ENCODE results near the gene DHODH. TPM values are rescaled to one million over a fixed set of nuclear protein-coding genes. Genes with fewer than 3 reads are reported as not detected.
"Not testable (repeated sequence)": the region's sequence is repeated elsewhere in the genome, so short reads cannot be mapped to it uniquely, and the experiment has no call there.

The DHODH gene
- total RNA-seq, 1 experiment from 2014 or later, result 19.0 TPM

GRCh38 chr16:72054254-72054847 is 45.8 kb downstream of the DHODH start, which contains the start of gene HP:
Gene HP (plus strand): TSS chr16:72054505. CDS start chr16:72054653, 148 bp downstream.
- H3K4me1 Mint-ChIP-seq; H3K27ac Mint-ChIP-seq; H3K9me3 Mint-ChIP-seq; DNase-seq (ENCODE audit: low spot score); POLR2A ChIA-PET; H3K4me3 Mint-ChIP-seq; H3K36me3 Mint-ChIP-seq; ATAC-seq: not testable (repeated sequence)
- CTCF ChIA-PET, result interaction anchor here (1.1 kb wide), 1 partner anchor 12 kb away, joined by 6 read pairs; no protein-coding TSS in a partner anchor
- TF ChIP-seq GABPB1 (CRISPR knock-in tag; IDR thresholded peaks at IDR 0.05), result peak; percentile 58
- H3K27me3 Mint-ChIP-seq (ENCODE audit: low read depth), result peaks cover 13% of the 10 kb centered on the region

DNA sequence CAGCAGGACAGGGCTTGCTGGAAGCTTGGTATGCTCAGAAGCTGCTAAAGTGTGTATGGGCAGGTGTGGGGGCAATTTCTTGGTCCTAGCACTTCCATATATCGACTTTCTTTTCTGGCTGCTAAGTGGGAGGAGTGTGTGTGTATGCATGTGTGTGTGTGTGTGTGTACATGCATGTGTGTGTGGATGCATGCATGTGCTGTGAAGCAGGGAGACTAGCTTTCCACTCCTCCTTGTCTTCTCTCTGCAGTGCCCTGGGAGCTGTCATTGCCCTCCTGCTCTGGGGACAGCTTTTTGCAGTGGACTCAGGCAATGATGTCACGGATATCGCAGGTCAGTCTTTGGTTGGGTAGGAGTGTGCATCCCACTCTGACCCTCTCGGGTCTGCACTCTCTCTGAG is 47.4 kb downstream of the DHODH start:
- CTCF ChIA-PET, result no interaction called here
- ATAC-seq (no peak), DNase-seq (ENCODE audit: low spot score) (no peak)
- Mint-ChIP-seq H3K4me3 (no peak overlapping the region), H3K9me3 (no peaks in the 10 kb centered on the region), H3K4me1 (no peaks in the 10 kb centered on the region), H3K36me3 (no peaks in the 10 kb centered on the region), H3K27ac (no peak overlapping the region), H3K27me3 (ENCODE audit: low read depth) (peaks cover 4% of the 10 kb centered on the region)
- POLR2A ChIA-PET, result no interaction called here
- no peak for TF ChIP-seq ESRRA (CRISPR knock-in tag; IDR thresholded peaks at IDR 0.05; ENCODE audit: borderline replicate concordance)
- TF ChIP-seq CREB1 (CRISPR knock-in tag; IDR thresholded peaks at IDR 0.05), result no peak
- TF ChIP-seq, protein P1, sequence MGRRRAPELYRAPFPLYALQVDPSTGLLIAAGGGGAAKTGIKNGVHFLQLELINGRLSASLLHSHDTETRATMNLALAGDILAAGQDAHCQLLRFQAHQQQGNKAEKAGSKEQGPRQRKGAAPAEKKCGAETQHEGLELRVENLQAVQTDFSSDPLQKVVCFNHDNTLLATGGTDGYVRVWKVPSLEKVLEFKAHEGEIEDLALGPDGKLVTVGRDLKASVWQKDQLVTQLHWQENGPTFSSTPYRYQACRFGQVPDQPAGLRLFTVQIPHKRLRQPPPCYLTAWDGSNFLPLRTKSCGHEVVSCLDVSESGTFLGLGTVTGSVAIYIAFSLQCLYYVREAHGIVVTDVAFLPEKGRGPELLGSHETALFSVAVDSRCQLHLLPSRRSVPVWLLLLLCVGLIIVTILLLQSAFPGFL (CRISPR knock-in tag; IDR thresholded peaks at IDR 0.05; ENCODE audit: borderline replicate concordance), result no peak
- TF ChIP-seq, protein P2, sequence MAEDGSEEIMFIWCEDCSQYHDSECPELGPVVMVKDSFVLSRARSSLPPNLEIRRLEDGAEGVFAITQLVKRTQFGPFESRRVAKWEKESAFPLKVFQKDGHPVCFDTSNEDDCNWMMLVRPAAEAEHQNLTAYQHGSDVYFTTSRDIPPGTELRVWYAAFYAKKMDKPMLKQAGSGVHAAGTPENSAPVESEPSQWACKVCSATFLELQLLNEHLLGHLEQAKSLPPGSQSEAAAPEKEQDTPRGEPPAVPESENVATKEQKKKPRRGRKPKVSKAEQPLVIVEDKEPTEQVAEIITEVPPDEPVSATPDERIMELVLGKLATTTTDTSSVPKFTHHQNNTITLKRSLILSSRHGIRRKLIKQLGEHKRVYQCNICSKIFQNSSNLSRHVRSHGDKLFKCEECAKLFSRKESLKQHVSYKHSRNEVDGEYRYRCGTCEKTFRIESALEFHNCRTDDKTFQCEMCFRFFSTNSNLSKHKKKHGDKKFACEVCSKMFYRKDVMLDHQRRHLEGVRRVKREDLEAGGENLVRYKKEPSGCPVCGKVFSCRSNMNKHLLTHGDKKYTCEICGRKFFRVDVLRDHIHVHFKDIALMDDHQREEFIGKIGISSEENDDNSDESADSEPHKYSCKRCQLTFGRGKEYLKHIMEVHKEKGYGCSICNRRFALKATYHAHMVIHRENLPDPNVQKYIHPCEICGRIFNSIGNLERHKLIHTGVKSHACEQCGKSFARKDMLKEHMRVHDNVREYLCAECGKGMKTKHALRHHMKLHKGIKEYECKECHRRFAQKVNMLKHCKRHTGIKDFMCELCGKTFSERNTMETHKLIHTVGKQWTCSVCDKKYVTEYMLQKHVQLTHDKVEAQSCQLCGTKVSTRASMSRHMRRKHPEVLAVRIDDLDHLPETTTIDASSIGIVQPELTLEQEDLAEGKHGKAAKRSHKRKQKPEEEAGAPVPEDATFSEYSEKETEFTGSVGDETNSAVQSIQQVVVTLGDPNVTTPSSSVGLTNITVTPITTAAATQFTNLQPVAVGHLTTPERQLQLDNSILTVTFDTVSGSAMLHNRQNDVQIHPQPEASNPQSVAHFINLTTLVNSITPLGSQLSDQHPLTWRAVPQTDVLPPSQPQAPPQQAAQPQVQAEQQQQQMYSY (CRISPR knock-in tag; IDR thresholded peaks at IDR 0.05), result no peak
- no peak for TF ChIP-seq CREM (CRISPR knock-in tag; IDR thresholded peaks at IDR 0.05)
- TF ChIP-seq ZNF396 (CRISPR knock-in tag; IDR thresholded peaks at IDR 0.05; ENCODE audit: borderline replicate concordance), result no peak
- TF ChIP-seq, protein P3, sequence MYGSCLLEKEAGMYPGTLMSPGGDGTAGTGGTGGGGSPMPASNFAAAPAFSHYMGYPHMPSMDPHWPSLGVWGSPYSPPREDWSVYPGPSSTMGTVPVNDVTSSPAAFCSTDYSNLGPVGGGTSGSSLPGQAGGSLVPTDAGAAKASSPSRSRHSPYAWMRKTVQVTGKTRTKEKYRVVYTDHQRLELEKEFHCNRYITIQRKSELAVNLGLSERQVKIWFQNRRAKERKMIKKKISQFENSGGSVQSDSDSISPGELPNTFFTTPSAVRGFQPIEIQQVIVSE (CRISPR knock-in tag; IDR thresholded peaks at IDR 0.05; ENCODE audit: borderline replicate concordance), result no peak
- TF ChIP-seq GRHL2 (CRISPR knock-in tag; IDR thresholded peaks at IDR 0.05; ENCODE audit: insufficient replicate concordance, severe bottlenecking), result no peak
- no peak for TF ChIP-seq ZNF423 (CRISPR knock-in tag; IDR thresholded peaks at IDR 0.05)
- no peak for TF ChIP-seq E2F5 (CRISPR knock-in tag; IDR thresholded peaks at IDR 0.05)
- no peak for TF ChIP-seq OVOL2 (CRISPR knock-in tag; IDR thresholded peaks at IDR 0.05; ENCODE audit: borderline replicate concordance)
- TF ChIP-seq NR2C2 (CRISPR knock-in tag; IDR thresholded peaks at IDR 0.05), result no peak

DNA sequence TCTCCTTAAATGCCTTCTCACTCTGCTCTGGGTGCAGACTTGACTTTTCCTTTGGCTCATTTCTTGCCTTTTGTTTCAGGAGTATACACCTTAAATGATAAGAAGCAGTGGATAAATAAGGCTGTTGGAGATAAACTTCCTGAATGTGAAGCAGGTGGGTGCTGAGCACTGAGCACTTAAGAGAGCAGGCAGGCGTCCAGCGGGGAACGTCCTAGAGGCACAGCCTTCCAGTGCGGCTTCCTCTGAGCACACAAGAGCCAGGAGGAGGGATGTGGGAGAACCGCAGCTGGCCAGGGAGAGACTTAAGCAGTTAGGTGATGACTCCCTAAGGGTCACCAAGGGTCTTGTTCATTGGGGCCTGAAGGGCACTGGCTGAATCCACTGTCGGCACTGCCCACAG is 48.8 kb downstream of the DHODH start:
- H3K27me3 Mint-ChIP-seq (ENCODE audit: low read depth); H3K27ac Mint-ChIP-seq; POLR2A ChIA-PET; H3K4me3 Mint-ChIP-seq; DNase-seq (ENCODE audit: low spot score); H3K9me3 Mint-ChIP-seq; H3K4me1 Mint-ChIP-seq; H3K36me3 Mint-ChIP-seq; CTCF ChIA-PET: not testable (repeated sequence)
- peak; percentile 48; the same call in 1 of the 2 replicates for ATAC-seq

DNA sequence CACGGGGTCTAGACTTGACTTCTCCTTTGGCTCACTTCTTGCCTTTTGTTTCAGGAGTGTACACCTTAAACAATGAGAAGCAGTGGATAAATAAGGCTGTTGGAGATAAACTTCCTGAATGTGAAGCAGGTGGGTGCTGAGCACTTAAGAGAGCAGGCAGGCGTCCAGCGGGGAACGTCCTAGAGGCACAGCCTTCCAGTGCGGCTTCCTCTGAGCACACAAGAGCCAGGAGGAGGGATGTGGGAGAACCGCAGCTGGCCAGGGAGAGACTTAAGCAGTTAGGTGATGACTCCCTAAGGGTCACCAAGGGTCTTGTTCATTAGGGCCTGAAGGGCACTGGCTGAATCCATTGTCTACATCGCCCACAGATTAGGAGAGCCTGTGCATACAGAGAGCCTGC is 50.5 kb downstream of the DHODH start:
- H3K36me3 Mint-ChIP-seq; DNase-seq (ENCODE audit: low spot score); H3K9me3 Mint-ChIP-seq; H3K27ac Mint-ChIP-seq; H3K27me3 Mint-ChIP-seq (ENCODE audit: low read depth); H3K4me1 Mint-ChIP-seq; POLR2A ChIA-PET; CTCF ChIA-PET; H3K4me3 Mint-ChIP-seq: not testable (repeated sequence)
- ATAC-seq, result peak; percentile 42; the same call in 1 of the 2 replicates
